RWPE1 (cell line): ENCODE data around the gene PRKD1.

Experiments used
- CTCF ChIA-PET: fragments of 350-600 bp; sonication (Branson Sonifier 250); formaldehyde crosslinking; extraction: SDS; loops from one replicate; lab custom pipeline; 2021; lab: Yijun Ruan, JAX
- POLR2A ChIA-PET: fragments of 400-600 bp; formaldehyde crosslinking; extraction: SDS; loops from one replicate; lab custom pipeline; 2020; ENCODE audit warnings: antibody characterized with exemption; ENCODE audit not compliant: low non-redundant PET; lab: Yijun Ruan, JAX
- DNase-seq: peaks from one replicate; pipeline ENCODE4 v3.0.0; 2012; ENCODE audit warnings: low spot score
- H3K27ac ChIP-seq: fragments of 450-650 bp; 2 replicates; pipeline ENCODE4 v1.5.1; 2017
- CTCF ChIP-seq: fragments of 450-650 bp; conservative IDR thresholded peaks from 2 replicates; pipeline ENCODE4 v1.5.1; 2017; ENCODE audit warnings: low read depth, mild to moderate bottlenecking

Gene PRKD1

GRCh38 chr14:29752221-29752923 lies 175.3 kb downstream of the PRKD1 start:
- ChIA-PET POLR2A (no interaction called here), CTCF (no interaction called here)
- H3K27ac ChIP-seq: no peak overlapping the region
- no peak for TF ChIP-seq CTCF
- no peak for DNase-seq

GRCh38 chr14:29749829-29750228 lies 177.8 kb downstream of the PRKD1 start:
- CTCF ChIA-PET: no interaction called here
- H3K27ac ChIP-seq: no peak overlapping the region

GRCh38 chr14:29749327-29749726 lies 178.3 kb downstream of the PRKD1 start:
- TF ChIP-seq CTCF: no peak
- H3K27ac ChIP-seq: no peak overlapping the region
- CTCF ChIA-PET: no interaction called here
- POLR2A ChIA-PET: no interaction called here
- no peak for DNase-seq

More at GRCh38 chr14:29749829-29750228, 177.8 kb downstream of the PRKD1 start:
- DNase-seq: no peak
- TF ChIP-seq CTCF: no peak
- POLR2A ChIA-PET: no interaction called here

GRCh38 chr14:29745863-29746262 lies 181.8 kb downstream of the PRKD1 start:
- ChIA-PET CTCF (no interaction called here), POLR2A (no interaction called here)

GRCh38 chr14:29743531-29743930 lies 184.1 kb downstream of the PRKD1 start:
- no peak for TF ChIP-seq CTCF
- CTCF ChIA-PET: no interaction called here
- POLR2A ChIA-PET: no interaction called here
- DNase-seq: no peak
- H3K27ac ChIP-seq: no peak overlapping the region

More at GRCh38 chr14:29745863-29746262, 181.8 kb downstream of the PRKD1 start:
- no peak for DNase-seq
- no peak for TF ChIP-seq CTCF
- no peak overlapping the region for H3K27ac ChIP-seq

GRCh38 chr14:29741909-29742401 lies 185.7 kb downstream of the PRKD1 start:
- TF ChIP-seq CTCF: no peak
- no peak overlapping the region for H3K27ac ChIP-seq
- DNase-seq: no peak
- CTCF ChIA-PET: no interaction called here
- POLR2A ChIA-PET: no interaction called here
